Activated T-cell treated with anti-CD3 and anti-CD28 coated beads, Interleukin-2, amount 50 U/mL, for 24 hours (primary cell): Measurements from ENCODE around the gene SEBOX.

Experiments
- DNase-seq: peaks from one replicate; pipeline ENCODE4 v3.0.0-alpha.2; 2020
- H3K27ac Mint-ChIP-seq: 2 replicates; pipeline ENCODE4 v1.8.0; 2020; ENCODE audit warnings: mild to moderate bottlenecking, mixed read lengths
- H3K27me3 Mint-ChIP-seq: 2 replicates; pipeline ENCODE4 v1.8.0; 2020; ENCODE audit warnings: mixed read lengths
- H3K36me3 Mint-ChIP-seq: 2 replicates; pipeline ENCODE4 v1.8.0; 2020; ENCODE audit warnings: low read depth, mixed read lengths
- H3K4me1 Mint-ChIP-seq: 2 replicates; pipeline ENCODE4 v1.8.0; 2020; ENCODE audit warnings: low read depth, mixed read lengths
- H3K4me3 Mint-ChIP-seq: 2 replicates; pipeline ENCODE4 v1.8.0; 2020; ENCODE audit warnings: mild to moderate bottlenecking, moderate library complexity, mixed read lengths
- H3K9me3 Mint-ChIP-seq: 2 replicates; pipeline ENCODE4 v1.8.0; 2020; ENCODE audit warnings: mixed read lengths

Gene SEBOX

DNA sequence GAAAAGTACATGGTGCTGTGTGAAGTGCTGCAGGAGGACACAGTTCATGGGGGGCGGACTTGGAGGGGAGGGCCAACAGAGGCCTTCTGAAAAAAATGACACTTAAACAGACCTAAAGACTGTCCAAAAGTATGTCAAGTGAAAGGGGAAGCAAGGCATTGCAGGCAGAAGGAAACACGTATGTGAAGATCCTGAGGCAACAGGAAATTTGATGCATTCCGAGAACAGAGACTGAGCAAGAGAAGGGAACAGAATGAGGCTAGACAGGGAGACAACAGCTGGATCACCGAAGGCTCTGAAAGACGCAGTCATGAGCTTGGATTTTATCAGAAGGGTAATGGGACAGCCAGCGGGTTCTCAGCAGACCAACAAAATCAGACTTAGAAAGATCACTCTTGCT is 30.8 kb downstream of the SEBOX start:
- no peak for DNase-seq
- Mint-ChIP-seq H3K27me3 (no peaks in the 10 kb centered on the region), H3K4me1 (peaks cover 47% of the 10 kb centered on the region), H3K9me3 (no peaks in the 10 kb centered on the region), H3K27ac (peak overlapping the region; percentile 94), H3K4me3 (peak overlapping the region; percentile 94), H3K36me3 (peaks cover 34% of the 10 kb centered on the region)

DNA sequence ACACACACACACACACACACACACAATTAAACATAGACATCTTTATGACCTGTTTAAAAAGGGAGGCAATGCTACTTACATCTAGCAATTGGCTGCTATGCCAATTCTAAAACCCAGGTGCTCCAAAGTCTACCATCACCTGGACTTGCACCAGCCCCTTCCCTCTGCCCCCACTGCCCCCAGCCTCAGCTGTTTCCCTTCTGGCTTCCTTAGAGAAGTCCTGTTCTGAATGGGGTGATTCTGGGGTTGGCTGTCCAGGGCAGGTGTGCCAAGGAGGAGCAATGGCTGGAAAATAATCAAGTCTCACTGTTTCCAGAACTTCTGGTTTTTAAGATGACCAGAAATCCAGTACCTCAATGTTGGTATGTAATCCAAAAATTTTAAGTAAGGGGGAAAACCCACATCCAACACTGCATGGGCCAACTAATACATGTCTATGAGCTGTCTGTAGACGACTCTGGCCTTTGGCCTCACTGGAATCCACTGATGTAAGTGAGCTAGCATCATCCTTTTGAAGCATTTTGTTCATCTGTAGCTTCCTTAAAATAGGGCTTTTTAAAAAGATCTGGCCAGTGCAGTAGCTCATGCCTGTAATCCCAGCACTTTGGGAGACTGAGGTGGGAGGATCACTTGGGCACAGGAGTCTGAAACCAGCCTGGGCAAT is 31.8 kb downstream of the SEBOX start:
- peak; percentile 14 for DNase-seq
- Mint-ChIP-seq H3K4me1 (peaks cover 50% of the 10 kb centered on the region), H3K27me3 (no peaks in the 10 kb centered on the region), H3K4me3 (peak overlapping the region; percentile 94), H3K9me3 (no peaks in the 10 kb centered on the region), H3K27ac (no peak overlapping the region), H3K36me3 (peaks cover 39% of the 10 kb centered on the region)

DNA sequence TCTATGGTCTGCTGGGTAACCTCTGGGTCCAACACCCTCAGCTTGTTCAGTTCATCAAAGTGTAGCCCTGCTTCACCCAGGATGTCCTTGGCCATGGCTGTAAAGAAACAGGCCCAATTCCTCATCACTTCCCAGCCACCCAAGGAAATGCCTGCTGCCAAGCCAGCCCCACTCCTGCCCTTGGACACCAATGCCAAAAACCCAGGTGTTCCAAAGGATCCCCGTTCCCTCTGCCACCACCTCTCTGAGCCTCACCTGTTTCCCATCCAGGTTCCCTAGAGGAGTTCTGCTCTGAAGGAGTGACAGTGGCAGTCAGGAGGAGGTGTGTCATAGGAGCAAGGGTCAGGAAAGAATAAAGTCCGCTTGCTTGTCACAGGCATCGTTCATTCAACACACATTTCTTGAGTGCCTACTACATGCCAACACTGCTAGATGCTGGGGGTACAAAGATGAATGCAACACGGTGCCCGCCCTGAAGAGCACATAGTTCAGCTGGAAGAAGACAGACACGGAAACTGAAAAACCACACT is 33.0 kb downstream of the SEBOX start:
- H3K27ac Mint-ChIP-seq: peak overlapping the region; percentile 60

DNA sequence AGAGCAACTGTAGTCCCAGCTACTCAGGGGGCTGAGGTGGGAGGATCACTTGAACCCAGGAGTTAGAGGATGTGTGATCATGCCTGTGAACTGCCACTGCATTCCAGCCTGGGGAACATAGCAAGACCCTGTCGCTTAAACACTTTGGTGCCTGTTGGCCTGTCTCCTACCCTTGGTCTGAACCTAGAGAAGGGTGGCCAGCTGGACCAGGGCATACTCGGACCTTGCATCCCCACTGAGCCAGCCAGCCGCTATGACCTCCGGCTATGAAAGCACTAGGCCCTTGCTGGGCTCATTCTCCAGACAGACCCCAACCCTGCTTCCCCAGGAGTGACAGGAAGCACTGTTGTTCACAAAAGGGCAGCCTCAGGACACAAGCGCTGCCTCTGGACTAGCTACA is 34.3 kb downstream of the SEBOX start:
- H3K4me3 Mint-ChIP-seq: no peak overlapping the region
- H3K4me1 Mint-ChIP-seq: peaks cover 54% of the 10 kb centered on the region
- no peaks in the 10 kb centered on the region for H3K27me3 Mint-ChIP-seq
- H3K27ac Mint-ChIP-seq: peak overlapping the region; percentile 68
- H3K9me3 Mint-ChIP-seq: no peaks in the 10 kb centered on the region
- peak; percentile 26 for DNase-seq
- H3K36me3 Mint-ChIP-seq: peaks cover 59% of the 10 kb centered on the region

More for the DNA sequence above, 33.0 kb downstream of the SEBOX start:
- Mint-ChIP-seq H3K4me1 (peaks cover 52% of the 10 kb centered on the region), H3K9me3 (no peaks in the 10 kb centered on the region), H3K36me3 (peaks cover 51% of the 10 kb centered on the region), H3K4me3 (no peak overlapping the region), H3K27me3 (no peaks in the 10 kb centered on the region)
- DNase-seq: peak; percentile 26

DNA sequence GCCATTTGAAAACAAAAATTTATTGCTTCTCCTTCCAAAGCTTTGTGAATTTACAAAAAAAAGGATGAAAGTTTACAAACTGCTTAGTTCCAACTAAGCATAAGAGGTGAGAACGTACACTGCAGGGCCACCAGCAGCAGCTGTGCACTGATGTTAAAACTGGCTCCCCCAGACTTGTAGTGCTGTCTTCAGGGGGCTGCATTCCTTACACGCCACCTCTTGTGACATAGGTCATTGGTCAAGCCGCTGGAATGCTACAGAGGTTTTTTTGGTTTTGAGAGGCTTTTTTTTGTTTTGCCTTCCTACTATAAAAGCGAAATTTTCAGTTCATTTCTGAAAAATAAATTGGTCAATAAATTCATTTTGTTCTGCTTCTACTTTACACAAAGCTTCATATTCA is 36.7 kb downstream of the SEBOX start:
- peaks cover 39% of the 10 kb centered on the region for H3K4me1 Mint-ChIP-seq
- no peaks in the 10 kb centered on the region for H3K9me3 Mint-ChIP-seq
- H3K27me3 Mint-ChIP-seq: no peaks in the 10 kb centered on the region
- H3K27ac Mint-ChIP-seq: peak overlapping the region; percentile 88
- H3K36me3 Mint-ChIP-seq: peaks cover 68% of the 10 kb centered on the region
- DNase-seq: no peak
- no peak overlapping the region for H3K4me3 Mint-ChIP-seq

DNA sequence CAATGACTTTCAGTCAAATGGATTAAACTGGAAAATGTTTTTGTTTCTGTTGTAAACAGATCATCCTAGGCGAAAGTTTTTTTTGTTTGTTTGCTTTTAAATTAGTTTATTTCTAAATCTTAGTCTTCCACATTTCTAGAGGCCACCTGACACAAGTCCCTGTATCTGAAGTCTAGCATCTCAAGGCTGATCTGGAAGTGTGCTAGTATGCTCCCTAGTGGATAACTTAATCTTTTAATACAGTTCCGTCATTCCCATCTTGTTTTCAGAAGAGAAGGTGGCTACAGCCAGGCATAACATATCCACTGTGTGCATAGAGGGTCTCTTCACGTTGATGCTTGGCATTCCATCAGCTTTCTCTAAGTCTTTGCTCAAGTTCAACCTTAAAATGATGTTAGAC is 37.3 kb downstream of the SEBOX start:
- Mint-ChIP-seq H3K9me3 (no peaks in the 10 kb centered on the region), H3K36me3 (peaks cover 72% of the 10 kb centered on the region), H3K27ac (peak overlapping the region; percentile 88), H3K27me3 (no peaks in the 10 kb centered on the region), H3K4me1 (peaks cover 34% of the 10 kb centered on the region), H3K4me3 (no peak overlapping the region)
- DNase-seq: no peak

DNA sequence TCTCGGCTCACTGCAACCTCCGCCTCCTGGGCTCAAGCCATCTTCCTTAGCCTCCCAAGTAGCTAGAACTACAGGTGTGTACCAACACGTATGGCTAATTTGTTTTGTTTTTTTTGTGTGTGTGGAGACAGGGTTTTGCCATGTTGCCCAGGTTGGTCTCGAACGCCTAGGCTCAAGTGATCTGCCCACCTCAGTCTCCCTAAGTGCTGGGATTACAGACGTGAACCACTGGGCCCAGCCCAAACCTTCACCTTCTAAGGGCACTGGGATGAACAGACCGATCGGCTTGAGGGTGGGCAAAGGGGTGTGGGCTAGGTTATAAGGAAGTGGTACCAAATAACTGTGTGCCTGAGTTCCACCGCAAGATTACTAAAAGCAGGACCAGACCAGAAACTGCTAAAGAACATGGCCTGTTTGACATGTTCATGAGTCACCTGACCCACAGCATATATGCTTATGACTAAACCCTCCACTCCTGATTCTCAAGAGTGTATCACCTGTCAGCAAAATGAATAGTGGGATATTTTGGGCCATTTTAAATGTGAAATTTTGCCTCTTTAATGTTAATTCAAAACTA is 37.9 kb downstream of the SEBOX start:
- Mint-ChIP-seq H3K27ac (peak overlapping the region; percentile 88), H3K9me3 (no peaks in the 10 kb centered on the region), H3K36me3 (peaks cover 77% of the 10 kb centered on the region), H3K27me3 (no peaks in the 10 kb centered on the region), H3K4me3 (no peak overlapping the region), H3K4me1 (peaks cover 33% of the 10 kb centered on the region)
- peak; percentile 48 for DNase-seq

DNA sequence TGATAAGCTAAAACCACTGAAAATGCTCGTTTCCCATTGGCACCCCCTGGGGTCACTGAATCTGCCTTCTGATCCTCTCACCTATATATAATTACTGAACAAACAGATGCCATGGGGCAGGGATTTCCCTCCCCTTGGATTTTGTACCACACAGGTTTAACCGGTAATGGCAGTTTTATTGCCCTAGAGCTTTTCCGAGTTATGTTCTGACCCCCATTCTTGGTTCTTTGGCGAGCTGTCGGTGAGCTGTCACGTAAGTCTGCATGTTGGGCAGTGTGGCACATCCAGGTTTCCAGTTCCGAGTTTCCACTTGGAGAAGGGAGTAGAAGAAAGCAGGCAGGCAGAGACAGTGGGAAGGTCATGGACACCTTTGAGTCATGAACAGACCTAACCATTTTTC is 38.9 kb downstream of the SEBOX start:
- no peaks in the 10 kb centered on the region for H3K27me3 Mint-ChIP-seq
- H3K4me1 Mint-ChIP-seq: peaks cover 41% of the 10 kb centered on the region
- no peaks in the 10 kb centered on the region for H3K9me3 Mint-ChIP-seq
- no peak for DNase-seq
- H3K4me3 Mint-ChIP-seq: no peak overlapping the region
- peaks cover 78% of the 10 kb centered on the region for H3K36me3 Mint-ChIP-seq
- no peak overlapping the region for H3K27ac Mint-ChIP-seq

DNA sequence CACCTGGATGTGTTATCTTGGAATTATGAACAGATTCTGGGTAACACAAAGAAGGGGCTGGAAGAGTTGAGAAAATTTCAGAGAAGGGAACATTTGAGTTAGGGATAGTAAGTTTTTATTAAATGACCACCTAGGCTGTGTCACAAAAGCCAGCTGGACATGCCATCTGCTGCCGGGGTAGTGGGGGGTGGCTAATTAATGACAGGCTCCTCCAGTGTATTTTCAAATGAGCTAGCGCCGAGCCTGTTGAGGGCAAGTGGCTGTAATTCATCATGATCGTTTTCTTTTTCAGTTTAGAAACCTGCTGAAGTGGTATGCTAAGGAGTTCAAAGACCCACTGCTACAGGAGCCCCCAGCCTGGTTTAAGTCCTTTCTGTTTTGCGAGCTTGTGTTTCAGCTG is 39.8 kb downstream of the SEBOX start:
- no peaks in the 10 kb centered on the region for H3K27me3 Mint-ChIP-seq
- H3K4me3 Mint-ChIP-seq: no peak overlapping the region
- H3K9me3 Mint-ChIP-seq: no peaks in the 10 kb centered on the region
- peaks cover 50% of the 10 kb centered on the region for H3K4me1 Mint-ChIP-seq
- peaks cover 78% of the 10 kb centered on the region for H3K36me3 Mint-ChIP-seq
- DNase-seq: no peak
- no peak overlapping the region for H3K27ac Mint-ChIP-seq

DNA sequence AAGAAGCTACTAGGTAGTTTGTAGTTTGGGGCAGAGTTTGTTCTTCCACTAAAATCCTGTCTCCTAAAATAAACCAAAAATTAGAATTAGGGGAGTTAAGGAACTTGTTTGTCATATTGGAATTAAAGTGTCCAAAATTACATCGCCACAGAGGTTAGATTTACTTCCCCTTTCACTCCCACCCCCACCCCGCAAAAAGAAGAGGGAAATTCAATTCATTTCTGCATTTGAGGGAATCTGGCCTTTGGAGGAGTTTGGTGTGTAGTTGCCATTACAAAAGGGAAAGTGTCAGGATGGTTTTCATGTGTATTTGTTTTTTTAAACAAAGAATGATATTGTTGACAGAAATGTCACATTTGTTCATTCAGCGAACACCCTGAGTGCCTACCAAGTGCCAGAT is 40.2 kb downstream of the SEBOX start:
- Mint-ChIP-seq H3K4me3 (no peak overlapping the region), H3K9me3 (no peaks in the 10 kb centered on the region), H3K36me3 (peaks cover 82% of the 10 kb centered on the region), H3K4me1 (peaks cover 55% of the 10 kb centered on the region), H3K27ac (no peak overlapping the region), H3K27me3 (no peaks in the 10 kb centered on the region)
- no peak for DNase-seq

DNA sequence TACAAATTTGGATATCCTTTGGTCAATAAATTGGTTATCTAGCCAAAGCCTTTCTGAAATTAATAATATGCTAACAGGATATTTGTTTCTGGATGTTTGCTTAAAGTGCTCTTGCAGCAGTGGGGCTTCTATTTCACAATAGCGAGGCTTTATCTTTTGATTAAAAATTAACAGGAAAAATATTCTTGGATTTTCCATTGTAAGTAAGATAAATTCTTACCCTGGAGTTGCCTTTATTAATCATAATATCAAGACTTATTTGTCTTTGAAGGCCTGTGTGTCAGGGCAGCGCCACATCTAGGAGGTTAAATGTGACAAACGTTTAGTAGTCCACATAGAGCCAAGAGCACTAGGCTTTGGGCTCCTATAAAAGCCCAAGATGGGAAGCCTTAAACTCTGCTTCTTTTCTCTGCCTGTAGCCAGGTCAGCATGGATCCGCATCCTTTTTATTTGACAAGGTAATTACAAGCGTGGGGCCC is 40.7 kb downstream of the SEBOX start:
- Mint-ChIP-seq H3K36me3 (peaks cover 83% of the 10 kb centered on the region), H3K4me3 (no peak overlapping the region), H3K4me1 (peaks cover 58% of the 10 kb centered on the region), H3K27me3 (no peaks in the 10 kb centered on the region), H3K9me3 (no peaks in the 10 kb centered on the region), H3K27ac (no peak overlapping the region)
- DNase-seq: no peak

DNA sequence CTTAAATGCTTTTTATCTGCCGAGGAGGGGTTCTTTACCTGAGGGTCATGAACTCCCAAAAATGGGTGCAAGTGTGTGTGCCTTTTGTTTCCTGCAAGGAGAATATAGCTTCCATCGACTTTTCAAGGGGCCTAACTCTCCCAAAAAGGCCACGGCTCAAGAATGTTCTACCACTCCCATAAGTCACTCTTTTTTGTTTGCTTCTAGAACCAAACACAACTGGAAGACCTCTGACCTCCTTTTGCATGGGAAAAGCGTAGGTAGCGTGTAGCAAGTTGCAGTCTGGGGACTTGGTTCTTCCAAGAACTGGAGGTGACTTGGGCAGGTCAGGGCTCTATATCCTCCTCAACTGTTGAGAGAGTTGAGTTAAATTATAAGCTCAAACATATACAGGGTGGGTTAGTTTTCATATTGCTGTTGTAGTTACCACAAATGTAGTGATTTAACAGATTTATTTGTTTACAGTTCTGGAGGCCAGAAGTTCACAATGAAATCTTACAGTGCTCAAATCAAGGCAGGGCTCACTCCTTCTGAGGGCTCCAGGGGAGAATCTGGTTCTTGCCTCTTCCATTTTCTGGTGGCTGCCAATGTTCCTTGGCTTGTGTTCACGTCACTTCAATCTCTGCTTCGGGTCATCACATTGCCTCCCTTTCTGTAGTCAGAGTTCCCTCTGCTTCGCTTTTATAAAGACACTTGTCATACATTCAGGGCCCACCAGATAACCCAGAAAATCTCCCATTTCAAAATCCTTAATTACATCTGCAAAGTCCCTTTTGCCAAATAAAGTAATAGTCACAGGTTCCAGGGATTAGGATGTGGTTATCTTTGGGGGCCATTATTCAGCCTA is 44.6 kb downstream of the SEBOX start:
- no peaks in the 10 kb centered on the region for H3K27me3 Mint-ChIP-seq
- H3K27ac Mint-ChIP-seq: peak overlapping the region; percentile 91
- peaks cover 46% of the 10 kb centered on the region for H3K36me3 Mint-ChIP-seq
- H3K9me3 Mint-ChIP-seq: no peaks in the 10 kb centered on the region
- no peak for DNase-seq
- peaks cover 40% of the 10 kb centered on the region for H3K4me1 Mint-ChIP-seq
- peak overlapping the region; percentile 92 for H3K4me3 Mint-ChIP-seq

DNA sequence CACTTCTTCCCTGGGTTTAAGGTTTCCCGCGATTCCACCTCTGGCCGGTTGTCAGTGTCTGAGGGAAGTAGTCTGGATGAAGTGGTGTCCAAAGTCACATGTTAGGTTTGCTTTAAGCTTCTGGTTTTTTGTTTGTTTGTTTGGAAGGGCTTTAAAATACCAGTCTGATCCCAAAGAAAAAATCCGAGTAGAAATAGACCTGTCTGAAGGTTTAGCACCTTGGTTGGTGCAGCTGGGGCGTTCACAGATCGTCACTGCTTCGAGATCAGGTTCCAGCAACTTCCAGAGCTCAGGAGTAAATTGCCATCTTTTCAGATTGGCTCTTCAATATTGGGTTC is 45.4 kb downstream of the SEBOX start:
- peaks cover 37% of the 10 kb centered on the region for H3K36me3 Mint-ChIP-seq
- H3K27ac Mint-ChIP-seq: peak overlapping the region; percentile 91
- peaks cover 38% of the 10 kb centered on the region for H3K4me1 Mint-ChIP-seq
- peak overlapping the region; percentile 92 for H3K4me3 Mint-ChIP-seq
- H3K9me3 Mint-ChIP-seq: no peaks in the 10 kb centered on the region
- no peak for DNase-seq
- no peaks in the 10 kb centered on the region for H3K27me3 Mint-ChIP-seq

DNA sequence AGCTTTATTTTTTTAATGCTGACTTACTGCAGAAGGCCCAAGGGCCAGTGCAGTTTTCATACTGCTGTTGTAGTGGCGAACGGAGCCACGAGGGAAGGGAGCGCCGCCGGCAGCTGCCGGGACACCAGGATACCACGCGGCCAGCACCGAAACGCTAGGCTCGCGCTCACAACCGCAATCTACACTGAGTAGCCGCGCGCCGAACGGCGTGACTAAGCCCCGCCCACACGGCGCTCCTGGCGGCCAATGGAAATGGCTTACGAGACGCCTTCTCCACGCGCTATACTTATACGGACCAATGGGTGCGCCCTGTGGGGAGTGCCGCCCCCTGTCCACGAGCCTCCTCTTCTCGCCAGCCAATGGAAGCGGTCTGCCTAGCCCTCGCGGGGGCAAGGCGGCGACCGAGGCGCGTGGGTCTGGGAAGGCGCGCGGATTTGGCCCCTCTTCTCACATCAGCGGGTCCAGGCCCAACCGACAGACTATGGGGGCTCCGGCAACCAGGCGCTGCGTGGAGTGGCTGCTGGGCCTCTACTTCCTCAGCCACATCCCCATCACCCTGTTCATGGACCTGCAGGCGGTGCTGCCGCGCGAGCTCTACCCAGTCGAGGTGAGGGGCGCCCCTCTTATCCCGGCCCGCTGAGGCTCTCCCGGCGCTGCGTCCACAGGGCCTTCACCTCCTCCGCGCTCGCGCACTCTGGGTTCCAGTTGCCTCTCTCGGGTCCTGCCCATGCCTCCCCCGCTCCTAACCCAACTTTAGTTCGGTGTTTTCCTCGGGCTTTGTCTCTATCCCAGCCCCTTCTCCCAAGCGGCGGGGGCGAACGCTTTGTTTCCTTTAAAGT is 46.0 kb downstream of the SEBOX start, which contains the start of gene TMEM97:
TSS of gene TMEM97 (plus strand) at position 442 of the 839 bp plus-strand sequence. CDS start at position 482, 40 bp downstream.
- Mint-ChIP-seq H3K27ac (peak within 1 kb of the TSS; percentile 91), H3K4me1 (peaks cover 38% of the 10 kb centered on the region), H3K4me3 (peak within 1 kb of the TSS; percentile 92), H3K27me3 (no peaks in the 10 kb centered on the region), H3K36me3 (peaks cover 37% of the 10 kb centered on the region), H3K9me3 (no peaks in the 10 kb centered on the region)
- peak; percentile 94 for DNase-seq
